HG02798 (cell line): Measurements from ENCODE around the gene PRMT9.
A peak's percentile ranks its signal among the peaks of the same experiment; 100 is the strongest.

Source experiments
- ATAC-seq: cut with Tn5 transposase; IDR thresholded peaks from one replicate; pipeline ENCODE4 v1.9.1; 2021; ENCODE audit warnings: mild to moderate bottlenecking; ENCODE audit not compliant: unreplicated experiment, poor library complexity

The PRMT9 gene

GRCh38 chr4:147625733-147626132 is 58.2 kb downstream of the PRMT9 start:
- no peak for ATAC-seq

GRCh38 chr4:147620315-147620714 is 63.6 kb downstream of the PRMT9 start:
- ATAC-seq: no peak

DNA sequence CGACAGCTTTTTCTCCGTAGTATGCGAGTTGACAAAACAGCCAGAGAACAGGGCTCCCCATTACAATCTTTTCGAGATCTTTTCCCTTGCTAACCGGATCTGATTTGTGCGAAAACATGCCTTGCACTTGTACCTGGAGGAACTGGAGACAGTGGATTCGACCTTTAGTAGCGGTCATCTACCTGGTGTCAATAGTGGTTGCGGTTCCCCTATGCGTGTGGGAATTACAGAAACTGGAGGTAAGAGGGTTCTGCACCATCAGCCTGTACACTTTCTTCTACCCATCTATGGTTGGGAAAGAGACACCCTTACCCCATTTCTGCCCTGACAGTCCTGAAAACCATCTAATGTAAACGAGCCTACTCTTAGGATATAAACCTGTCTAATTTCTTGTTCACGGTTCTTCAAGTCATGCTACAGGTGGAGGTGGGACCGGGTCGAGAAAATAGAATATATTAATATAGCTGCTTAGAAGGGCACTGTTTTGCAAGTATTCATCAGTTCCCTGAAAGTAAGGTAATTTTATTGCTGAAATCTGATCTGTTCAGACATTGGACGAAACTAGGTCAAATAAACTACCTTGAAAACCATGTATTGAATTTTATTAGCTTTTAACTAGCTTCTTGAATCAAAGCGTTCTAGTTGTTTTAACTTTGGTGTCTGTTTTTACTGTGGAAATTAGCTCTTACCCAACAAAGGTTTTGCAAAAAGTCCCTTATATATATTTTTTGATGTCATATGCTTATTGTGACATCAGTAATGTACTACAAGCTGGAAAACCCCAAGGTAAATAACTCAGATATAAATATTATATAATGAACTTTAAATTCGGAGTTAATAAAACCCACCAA is 65.9 kb downstream of the PRMT9 start:
- ATAC-seq: peak; percentile 17

- peak; percentile 99 for ATAC-seq
Measured at GRCh38 chr4:147617173-147617840, 66.7 kb downstream of the PRMT9 start, which contains the start of gene TMEM184C. TMEM184C (plus strand) TSS chr4:147617397; CDS start chr4:147617957, 560 bp downstream.

DNA sequence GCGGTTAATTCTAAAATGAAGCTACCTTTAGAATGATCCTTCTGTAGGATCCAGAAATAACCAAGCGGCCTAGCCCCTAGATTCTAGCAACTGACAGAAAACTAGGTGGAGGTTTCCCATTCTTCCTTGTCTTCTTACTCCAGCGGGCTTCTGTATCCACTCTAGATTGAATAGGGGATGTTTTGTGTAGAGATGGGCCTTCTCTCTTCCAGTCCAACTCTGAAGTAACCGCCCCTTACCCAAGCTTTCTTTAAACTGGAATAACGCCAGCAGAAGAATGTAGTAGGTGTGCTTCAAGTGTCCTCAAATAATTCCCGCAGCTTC is 67.2 kb downstream of the PRMT9 start:
- ATAC-seq: peak; percentile 12

- ATAC-seq: no peak
Measured at GRCh38 chr4:147610686-147611085, 73.3 kb downstream of the PRMT9 start.

- no peak for ATAC-seq
Measured at GRCh38 chr4:147607471-147607870, 76.5 kb downstream of the PRMT9 start.

DNA sequence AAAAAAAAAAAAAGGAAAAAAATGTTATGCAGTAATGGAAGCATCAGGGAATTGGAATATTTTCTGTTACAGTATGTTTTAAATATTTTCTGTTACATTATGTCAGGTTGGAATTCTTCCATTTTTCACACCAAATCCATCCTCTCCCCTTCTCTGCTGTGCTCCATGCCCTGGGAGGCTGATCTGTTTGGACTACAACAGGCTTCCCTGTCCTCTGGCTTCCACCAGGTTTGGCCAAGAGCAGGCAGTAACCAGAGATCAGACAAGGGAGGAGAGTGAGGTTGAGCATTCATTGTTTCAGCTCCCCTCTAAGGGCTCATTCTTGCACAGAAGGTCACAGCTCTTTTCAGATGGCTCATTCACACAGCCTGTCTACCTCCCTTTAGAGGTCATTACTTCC is 78.5 kb downstream of the PRMT9 start:
- no peak for ATAC-seq

GRCh38 chr4:147599769-147600168 is 84.2 kb downstream of the PRMT9 start:
- ATAC-seq: no peak

- ATAC-seq: no peak
Measured at GRCh38 chr4:147599206-147599605, 84.8 kb downstream of the PRMT9 start.

DNA sequence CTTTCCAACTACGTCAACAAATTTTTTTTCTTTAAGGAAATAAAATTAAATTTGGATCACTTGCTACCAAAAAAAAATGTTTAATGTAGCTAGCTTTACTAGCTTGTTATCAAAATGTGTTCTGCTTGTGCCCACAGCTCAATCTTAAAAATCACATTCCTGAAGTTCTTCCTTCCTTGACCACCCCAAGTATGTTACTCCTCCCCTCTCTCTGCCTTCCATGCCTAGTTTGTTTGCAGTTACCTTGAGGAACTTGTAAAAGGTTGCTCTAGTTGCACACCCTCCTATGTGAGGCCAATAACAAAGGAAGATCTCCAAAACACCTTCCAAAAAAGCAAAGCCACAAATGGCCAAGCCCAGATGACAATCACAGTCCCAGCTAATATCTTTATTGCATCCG is 86.4 kb downstream of the PRMT9 start:
- no peak for ATAC-seq

DNA sequence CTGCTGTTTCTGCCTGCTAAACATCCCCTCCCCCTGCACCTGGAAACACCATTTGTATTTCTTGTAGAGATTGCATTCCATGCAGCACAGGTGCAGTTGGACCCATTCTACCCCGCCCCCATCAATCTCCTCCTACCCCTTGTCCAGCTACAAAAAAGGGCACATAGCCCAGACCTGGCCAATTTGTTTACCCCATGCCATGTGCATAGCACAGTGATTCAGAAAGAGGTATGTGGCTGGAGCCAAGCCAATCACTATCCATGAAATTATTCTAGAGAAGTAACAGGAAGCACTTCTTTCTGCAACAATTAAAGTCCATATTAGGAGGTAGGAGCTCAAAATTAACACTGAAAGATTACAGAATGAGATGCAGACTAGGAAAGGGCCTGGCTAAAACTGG is 87.0 kb downstream of the PRMT9 start:
- ATAC-seq: no peak

GRCh38 chr4:147596377-147596776 is 87.6 kb downstream of the PRMT9 start:
- ATAC-seq: no peak

- ATAC-seq: no peak
Measured at GRCh38 chr4:147594578-147594977, 89.4 kb downstream of the PRMT9 start.

DNA sequence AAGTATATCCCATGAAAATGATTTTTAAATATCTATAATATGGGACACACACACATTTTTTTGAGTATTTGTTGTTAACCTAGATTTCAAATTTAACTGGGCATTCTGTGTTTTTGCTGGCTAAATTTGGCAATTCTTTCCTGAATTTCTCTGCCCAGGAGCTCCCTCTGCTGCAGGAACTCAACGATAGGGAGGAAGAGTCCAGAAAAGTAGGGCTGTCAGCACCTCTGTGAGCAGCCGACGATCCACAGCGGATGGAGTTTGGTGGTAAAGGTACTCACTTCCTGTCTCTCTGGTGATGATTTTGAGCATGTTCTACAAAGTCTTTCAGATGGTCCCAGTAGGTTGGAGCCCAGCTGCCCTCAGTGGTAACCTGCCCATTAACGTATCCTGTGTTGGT is 89.9 kb downstream of the PRMT9 start:
- no peak for ATAC-seq

GRCh38 chr4:147591106-147591505 is 92.9 kb downstream of the PRMT9 start:
- no peak for ATAC-seq

- ATAC-seq: peak; percentile 58
Measured at GRCh38 chr4:147590249-147590920, 93.6 kb downstream of the PRMT9 start.

- ATAC-seq: no peak
Measured at GRCh38 chr4:147589586-147589985, 94.4 kb downstream of the PRMT9 start.
